HFFc6 (cell line): Measurements from ENCODE around the gene TIMM21. TPM values are rescaled to one million over a fixed set of nuclear protein-coding genes. Genes with fewer than 3 reads are reported as not detected.

Source experiments
- DNase-seq: peaks from one replicate; pipeline ENCODE4 v3.0.0-alpha.2; 2018
- H3K27ac Mint-ChIP-seq: 2 replicates; pipeline ENCODE4 v1.8.0; 2020; ENCODE audit warnings: mild to moderate bottlenecking, mixed read lengths
- H3K27me3 Mint-ChIP-seq: 2 replicates; pipeline ENCODE4 v1.8.0; 2021; ENCODE audit warnings: mild to moderate bottlenecking, moderate library complexity, mixed read lengths; ENCODE audit not compliant: insufficient read depth
- H3K36me3 Mint-ChIP-seq: 2 replicates; pipeline ENCODE4 v1.8.0; 2021; ENCODE audit warnings: low read depth, mixed read lengths
- H3K4me1 Mint-ChIP-seq: 2 replicates; pipeline ENCODE4 v1.8.0; 2020; ENCODE audit warnings: low read depth, mixed read lengths
- H3K4me3 Mint-ChIP-seq: 2 replicates; pipeline ENCODE4 v1.8.0; 2020; ENCODE audit warnings: mild to moderate bottlenecking, moderate library complexity, mixed read lengths
- H3K9me3 Mint-ChIP-seq: 2 replicates; pipeline ENCODE4 v1.8.0; 2020; ENCODE audit warnings: mild to moderate bottlenecking, mixed read lengths
- CTCF ChIP-seq: fragments of 200-600 bp; sonication (generic); IDR thresholded peaks from 2 replicates; pipeline ENCODE4 v1.5.0; 2021; ENCODE audit warnings: antibody characterized with exemption, mild to moderate bottlenecking
- total RNA-seq, 6 experiments: library from RNA; stranded (reverse); fragmentation: NEBNext Ultra II Directional; extraction: Animal tissue kit (Norgen Biotek cat#: 25700); gene quantifications; 2 replicates in 1 of 6; 3 replicates in 5 of 6; pipeline ENCODE4 v1.2.3, GENCODE V29; 2021

TIMM21 gene
- total RNA-seq, 6 experiments from 2014 or later: 34.1 to 42.4 (median 40.6) TPM

GRCh38 chr18:74171910-74172606 lies 23.7 kb downstream of the TIMM21 start:
- Mint-ChIP-seq H3K36me3 (no peaks in the 10 kb centered on the region), H3K4me1 (peaks cover 10% of the 10 kb centered on the region), H3K27me3 (peaks cover 38% of the 10 kb centered on the region), H3K27ac (no peak overlapping the region), H3K9me3 (no peaks in the 10 kb centered on the region), H3K4me3 (peak overlapping the region; percentile 77)
- no peak for TF ChIP-seq CTCF
- no peak for DNase-seq

- H3K9me3 Mint-ChIP-seq: no peaks in the 10 kb centered on the region
- TF ChIP-seq CTCF: no peak
- H3K4me1 Mint-ChIP-seq: peaks cover 10% of the 10 kb centered on the region
- H3K4me3 Mint-ChIP-seq: peak overlapping the region; percentile 38; the same call in 1 of the 2 replicates
- no peaks in the 10 kb centered on the region for H3K36me3 Mint-ChIP-seq
- DNase-seq: no peak
- H3K27me3 Mint-ChIP-seq: peaks cover 34% of the 10 kb centered on the region
- no peak overlapping the region for H3K27ac Mint-ChIP-seq
Observed at GRCh38 chr18:74172697-74173433, 24.5 kb downstream of the TIMM21 start.

- no peak for DNase-seq
- H3K36me3 Mint-ChIP-seq: no peaks in the 10 kb centered on the region
- no peak overlapping the region for H3K27ac Mint-ChIP-seq
- no peak for TF ChIP-seq CTCF
- H3K4me3 Mint-ChIP-seq: no peak overlapping the region
- H3K27me3 Mint-ChIP-seq: peaks cover 37% of the 10 kb centered on the region
- H3K9me3 Mint-ChIP-seq: no peaks in the 10 kb centered on the region
- peaks cover 10% of the 10 kb centered on the region for H3K4me1 Mint-ChIP-seq
Observed at GRCh38 chr18:74173434-74173750, 25.1 kb downstream of the TIMM21 start.

- peaks cover 34% of the 10 kb centered on the region for H3K27me3 Mint-ChIP-seq
- H3K27ac Mint-ChIP-seq: no peak overlapping the region
- H3K9me3 Mint-ChIP-seq: peaks cover 5% of the 10 kb centered on the region
- DNase-seq: no peak
- H3K4me3 Mint-ChIP-seq: no peak overlapping the region
- peaks cover 10% of the 10 kb centered on the region for H3K4me1 Mint-ChIP-seq
- H3K36me3 Mint-ChIP-seq: peaks cover 6% of the 10 kb centered on the region; the same call in 1 of the 2 replicates
- no peak for TF ChIP-seq CTCF
Observed at GRCh38 chr18:74175658-74176057, 27.3 kb downstream of the TIMM21 start.

GRCh38 chr18:74178884-74179283 lies 30.6 kb downstream of the TIMM21 start:
- H3K4me3 Mint-ChIP-seq: no peak overlapping the region
- no peaks in the 10 kb centered on the region for H3K4me1 Mint-ChIP-seq
- peaks cover 5% of the 10 kb centered on the region for H3K9me3 Mint-ChIP-seq
- H3K27ac Mint-ChIP-seq: no peak overlapping the region
- peaks cover 6% of the 10 kb centered on the region; the same call in 1 of the 2 replicates for H3K36me3 Mint-ChIP-seq
- DNase-seq: no peak
- H3K27me3 Mint-ChIP-seq: peaks cover 32% of the 10 kb centered on the region
- TF ChIP-seq CTCF: no peak
